CD14-positive monocyte (primary cell): ENCODE results near the gene MAP2. TPM values are rescaled to one million over a fixed set of nuclear protein-coding genes. Genes with fewer than 3 reads are reported as not detected.

Source experiments
- DNase-seq, 3 donors: peaks; one replicate each; pipeline ENCODE4 v3.0.0-alpha.2; 2011 to 2022
- H2AFZ ChIP-seq: 2 replicates; pipeline ENCODE4 v1.6.0; 2012; ENCODE audit warnings: mild to moderate bottlenecking, low read depth, low read length, inconsistent platforms; ENCODE audit not compliant: insufficient read depth, poor library complexity, severe bottlenecking
- H3K27ac ChIP-seq, 2 donors: 1 replicate in 1 of 2; 2 replicates in 1 of 2; pipeline ENCODE4 v1.5.1; 2012 to 2013; ENCODE audit warnings: low read length in 2 of 2, control low read depth in 1 of 2, inconsistent platforms in 1 of 2, low read depth in 1 of 2, mild to moderate bottlenecking in 1 of 2
- H3K27me3 ChIP-seq, 2 donors: one replicate each; pipeline versions ENCODE4 v1.6.0 to v1.6.1; 2011 to 2013; ENCODE audit warnings: low read length in 2 of 2; ENCODE audit not compliant: control insufficient read depth in 2 of 2, insufficient read depth in 2 of 2
- H3K36me3 ChIP-seq, 2 donors: replicated peaks in 1 of 2; 1 replicate in 1 of 2; 2 replicates in 1 of 2; pipeline versions ENCODE4 v1.5.1 to v1.6.1; 2012 to 2013; ENCODE audit warnings: low read length in 2 of 2, control low read depth in 1 of 2, inconsistent platforms in 1 of 2, mild to moderate bottlenecking in 1 of 2; ENCODE audit not compliant: insufficient read depth in 2 of 2, control insufficient read depth in 1 of 2
- H3K4me1 ChIP-seq, 2 donors: 1 replicate in 1 of 2; 2 replicates in 1 of 2; pipeline versions ENCODE4 v1.5.1 to v1.6.1; 2012 to 2013; ENCODE audit warnings: low read length in 2 of 2, control low read depth in 1 of 2, inconsistent platforms in 1 of 2, mild to moderate bottlenecking in 1 of 2, moderate library complexity in 1 of 2; ENCODE audit not compliant: insufficient read depth in 2 of 2, control insufficient read depth in 1 of 2
- H3K4me2 ChIP-seq: replicated peaks from 2 replicates; pipeline ENCODE3; 2012; ENCODE audit warnings: low read length, moderate library complexity, mild to moderate bottlenecking; ENCODE audit not compliant: poor library complexity, severe bottlenecking; ENCODE audit errors: extremely low read depth
- H3K4me3 ChIP-seq, 3 experiments: fragments of 200-600 bp in 1 of 3; sonication (generic) in 1 of 3; replicated peaks in 1 of 3; 1 replicate in 2 of 3; 2 replicates in 1 of 3; pipeline ENCODE4 v1.5.1; 2011 to 2013; ENCODE audit warnings: low read length in 3 of 3, mild to moderate bottlenecking in 3 of 3, control low read depth in 2 of 3, low read depth in 2 of 3, inconsistent platforms in 1 of 3, moderate library complexity in 1 of 3
- H3K79me2 ChIP-seq: 2 replicates; pipeline ENCODE4 v1.6.0; 2012; ENCODE audit warnings: mild to moderate bottlenecking, control low read depth, inconsistent platforms, low read length, moderate library complexity; ENCODE audit not compliant: insufficient read depth
- H3K9ac ChIP-seq: 2 replicates; pipeline ENCODE4 v1.6.0; 2017; ENCODE audit warnings: low read length, mild to moderate bottlenecking; ENCODE audit not compliant: insufficient read depth, poor library complexity, severe bottlenecking
- H3K9me3 ChIP-seq, 2 donors: replicated peaks in 1 of 2; 1 replicate in 1 of 2; 2 replicates in 1 of 2; pipeline versions ENCODE4 v1.5.1 to v1.6.1; 2012 to 2013; ENCODE audit warnings: low read length in 2 of 2, control low read depth in 1 of 2; ENCODE audit not compliant: control insufficient read depth in 1 of 2, insufficient read depth in 1 of 2
- H4K20me1 ChIP-seq: 2 replicates; pipeline ENCODE4 v1.6.0; 2012; ENCODE audit warnings: mild to moderate bottlenecking, low read length, control low read depth, moderate library complexity; ENCODE audit not compliant: insufficient read depth
- H3K27ac Mint-ChIP-seq, 7 donors: one replicate each; pipeline ENCODE4 v1.8.0; 2020; ENCODE audit warnings: mild to moderate bottlenecking in 7 of 7, mixed read lengths in 7 of 7, moderate library complexity in 6 of 7, inconsistent platforms in 2 of 7
- H3K27me3 Mint-ChIP-seq, 3 donors: one replicate each; pipeline ENCODE4 v1.8.0; 2021 to 2022; ENCODE audit warnings: low read depth in 3 of 3, mild to moderate bottlenecking in 3 of 3, mixed read lengths in 3 of 3, moderate library complexity in 3 of 3, inconsistent platforms in 1 of 3
- H3K36me3 Mint-ChIP-seq, 2 donors: one replicate each; pipeline ENCODE4 v1.8.0; 2020; ENCODE audit warnings: mixed read lengths in 2 of 2, inconsistent platforms in 1 of 2, mild to moderate bottlenecking in 1 of 2
- H3K4me1 Mint-ChIP-seq: one replicate; pipeline ENCODE4 v1.8.0; 2020; ENCODE audit warnings: mild to moderate bottlenecking, mixed read lengths
- H3K4me3 Mint-ChIP-seq, 2 donors: one replicate each; pipeline ENCODE4 v1.8.0; 2020; ENCODE audit warnings: mild to moderate bottlenecking in 2 of 2, mixed read lengths in 2 of 2, moderate library complexity in 1 of 2
- H3K9me3 Mint-ChIP-seq, 7 donors: one replicate each; pipeline ENCODE4 v1.8.0; 2020 to 2022; ENCODE audit warnings: mixed read lengths in 7 of 7, mild to moderate bottlenecking in 6 of 7, moderate library complexity in 6 of 7, inconsistent platforms in 2 of 7
- CTCF ChIP-seq: fragments of 200-600 bp; IDR thresholded peaks from one replicate; pipeline ENCODE4 v1.8.0; 2022; ENCODE audit warnings: antibody characterized with exemption, mild to moderate bottlenecking
- WGBS: methylation state at CpG from one replicate; pipeline ENCODE4 v1.1.5; 2013; ENCODE audit warnings: missing lambda C conversion rate; ENCODE audit not compliant: insufficient coverage; 5-methylcytosine and 5-hydroxymethylcytosine counted together
- intact Hi-C, 2 donors: fragments of 100-400 bp; cut with micrococcal nuclease; formaldehyde crosslinking; loops; one replicate each; pipeline versions ENCODE4 v1.15.0 to v1.15.1; 2023
- polyA plus RNA-seq, 3 donors: library from polyadenylated mRNA; depleted of rRNA in 1 of 3; unstranded in 2 of 3; stranded (reverse) in 1 of 3; fragments of 300-500 nt in 2 of 3; fragments of >200 nt in 1 of 3; fragmentation: Illumina TruSeq in 2 of 3; gene quantifications; 1 replicate in 2 of 3; 2 replicates in 1 of 3; pipeline ENCODE4 v1.2.3, GENCODE V29; 2012 to 2021

The MAP2 gene
- polyA plus RNA-seq, 3 donors = not detected

DNA sequence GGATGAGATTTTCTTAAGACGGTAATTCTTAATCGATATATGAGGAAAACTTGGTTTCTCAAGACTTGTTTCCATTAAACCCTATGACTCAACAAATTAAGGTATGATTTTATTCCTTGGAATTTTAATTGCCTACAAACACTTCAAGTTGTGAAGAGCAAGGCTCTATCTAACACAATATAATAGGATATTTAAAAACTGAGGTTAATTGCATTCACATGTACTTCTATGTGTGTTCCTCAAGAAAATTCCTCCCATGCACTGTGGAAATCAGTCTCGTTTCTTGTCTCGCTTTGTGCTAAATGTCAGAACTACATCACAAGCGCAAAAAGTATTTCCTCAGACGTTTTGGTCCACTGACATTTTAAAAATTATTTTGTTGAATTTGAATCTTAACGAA lies 238.2 kb downstream of the MAP2 start:
- Histone ChIP-seq H3K4me3 (no peak overlapping the region), H3K9ac (no peak overlapping the region), H4K20me1 (no peaks in the 10 kb centered on the region), H3K9me3 (no peaks in the 10 kb centered on the region), H3K79me2 (no peaks in the 10 kb centered on the region), H3K4me1 (no peaks in the 10 kb centered on the region), H2AFZ (no peak overlapping the region), H3K27me3 (no peaks in the 10 kb centered on the region), H3K27ac (no peak overlapping the region), H3K4me2 (no peak overlapping the region), H3K36me3 (no peaks in the 10 kb centered on the region)
- Mint-ChIP-seq H3K36me3 (no peaks in the 10 kb centered on the region), H3K27me3 (no peaks in the 10 kb centered on the region), H3K4me3 (no peak overlapping the region), H3K27ac (no peak overlapping the region), H3K4me1 (no peaks in the 10 kb centered on the region), H3K9me3 (peaks cover 0 to 4% (median 0%) of the 10 kb centered on the region in 7 donors)
- intact Hi-C loops = no loop called here
- WGBS = no CpG with 5 or more reads among the region's 7 CpGs
- DNase-seq = no peak
- no peak for TF ChIP-seq CTCF

DNA sequence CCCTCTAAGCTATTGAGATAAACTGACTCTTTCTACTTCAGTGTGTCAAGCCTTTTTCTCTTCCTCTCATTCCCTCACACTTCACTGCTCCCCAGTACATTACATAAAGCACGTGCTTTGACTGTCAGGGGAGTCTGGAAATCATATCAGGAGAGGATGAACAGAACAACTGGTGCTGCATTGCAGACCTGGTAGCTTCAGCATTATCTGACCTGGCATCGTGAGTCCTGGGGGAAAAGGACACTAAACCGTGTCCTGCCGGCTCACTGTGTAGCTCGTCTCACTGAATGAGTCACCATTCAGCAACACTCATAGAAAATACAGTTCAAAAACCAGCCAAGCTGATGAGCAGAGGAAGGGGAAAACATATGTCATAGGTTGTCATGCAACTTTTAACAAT lies 239.3 kb downstream of the MAP2 start:
- peaks cover 0 to 4% (median 0%) of the 10 kb centered on the region in 7 donors for H3K9me3 Mint-ChIP-seq
- intact Hi-C loops = no loop called here
- no peak overlapping the region for H3K4me2 ChIP-seq
- H3K9ac ChIP-seq = no peak overlapping the region
- H3K4me1 Mint-ChIP-seq = no peaks in the 10 kb centered on the region
- no peaks in the 10 kb centered on the region for H3K79me2 ChIP-seq
- H2AFZ ChIP-seq = no peak overlapping the region
- no peak overlapping the region for H3K27ac Mint-ChIP-seq
- no peaks in the 10 kb centered on the region for H3K4me1 ChIP-seq
- H3K4me3 Mint-ChIP-seq = no peak overlapping the region
- no peaks in the 10 kb centered on the region for H3K36me3 ChIP-seq
- no peak for DNase-seq
- no peaks in the 10 kb centered on the region for H3K27me3 ChIP-seq
- no peak overlapping the region for H3K27ac ChIP-seq
- H3K4me3 ChIP-seq = no peak overlapping the region
- WGBS = 88% methylated on average over 1 of the region's 5 CpGs
- no peaks in the 10 kb centered on the region for H4K20me1 ChIP-seq
- H3K27me3 Mint-ChIP-seq = no peaks in the 10 kb centered on the region
- no peak for TF ChIP-seq CTCF
- no peaks in the 10 kb centered on the region for H3K36me3 Mint-ChIP-seq
- no peaks in the 10 kb centered on the region for H3K9me3 ChIP-seq
